ENCODE measurements around the gene SPINK4.

Gene SPINK4

DNA sequence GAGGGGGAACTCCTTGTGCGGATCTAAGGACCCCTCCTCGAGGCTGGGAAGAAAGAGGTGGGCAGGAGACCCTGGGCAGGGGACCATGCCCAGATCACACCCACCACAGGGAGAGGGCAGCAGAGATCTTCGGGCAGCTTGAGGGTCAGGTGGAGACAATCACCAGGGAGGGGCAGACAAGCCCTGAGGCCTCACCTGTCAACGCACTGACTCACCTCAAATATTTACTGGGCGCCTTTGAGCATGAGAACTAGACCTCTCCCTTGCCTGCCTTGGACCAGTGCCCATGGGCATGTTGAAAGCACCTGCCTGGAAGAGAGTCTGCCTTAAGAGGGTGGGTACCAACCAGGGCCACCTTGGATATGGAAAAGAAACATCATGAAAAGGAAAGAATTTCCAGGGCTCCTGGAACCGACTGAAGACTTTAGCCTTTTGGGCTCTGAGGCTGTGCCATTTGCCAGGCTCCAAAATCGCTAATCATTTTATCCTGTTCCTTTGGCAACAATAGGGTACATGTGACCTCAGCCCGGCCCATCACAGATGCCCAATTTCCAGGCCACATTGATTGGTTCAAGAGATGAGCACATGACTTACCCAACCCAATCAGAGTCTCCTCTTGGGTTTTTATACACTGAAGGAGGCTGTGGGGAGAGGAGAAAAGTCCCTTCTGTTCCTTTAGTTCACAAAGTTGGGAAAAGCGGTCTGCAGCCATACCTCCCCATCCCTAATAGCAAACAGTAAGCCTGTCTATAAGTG, 10.4 kb upstream of the SPINK4 start:
- DNase-seq = no peak

DNA sequence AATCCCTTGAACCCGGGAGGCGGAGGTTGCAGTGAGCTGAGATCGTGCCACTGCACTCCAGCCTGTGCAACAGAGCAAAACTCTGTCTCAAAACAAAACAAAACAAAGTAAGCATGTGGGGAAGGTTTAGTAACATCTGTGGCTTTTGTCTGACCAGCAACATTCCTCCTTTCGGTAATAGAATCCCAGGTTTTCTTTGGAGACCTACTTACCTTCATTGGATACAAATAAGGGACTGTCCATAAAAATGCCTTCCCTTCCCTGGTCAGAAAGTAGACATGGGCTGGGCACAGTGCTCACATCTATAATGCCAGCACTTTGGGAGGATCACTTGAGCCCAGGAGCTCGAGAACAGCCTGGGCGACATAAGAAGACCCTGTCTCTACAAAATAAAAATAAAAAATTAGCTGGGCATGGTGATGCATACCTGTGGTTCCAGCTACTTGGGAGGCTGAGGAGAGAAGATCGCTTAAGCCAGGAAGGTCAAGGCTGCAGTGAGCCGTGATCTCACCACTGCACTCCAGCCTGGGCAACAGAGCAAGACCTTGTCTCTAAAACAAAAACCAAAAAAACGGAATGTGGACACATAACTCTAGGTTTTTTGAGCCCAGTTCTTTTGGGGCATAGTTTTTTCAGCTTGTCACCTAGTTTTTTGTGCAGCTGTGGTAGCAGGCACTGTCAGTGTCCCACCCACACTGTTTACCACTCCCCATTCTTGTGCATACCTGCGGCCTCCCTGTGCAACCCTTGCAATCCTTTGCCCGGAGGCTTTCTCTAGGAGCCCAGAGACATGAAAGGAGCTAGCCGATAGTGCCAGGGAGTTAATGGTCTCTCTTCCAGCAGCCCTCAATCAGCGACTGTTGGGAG, 9.0 kb upstream of the SPINK4 start:
- DNase-seq = no peak

DNA sequence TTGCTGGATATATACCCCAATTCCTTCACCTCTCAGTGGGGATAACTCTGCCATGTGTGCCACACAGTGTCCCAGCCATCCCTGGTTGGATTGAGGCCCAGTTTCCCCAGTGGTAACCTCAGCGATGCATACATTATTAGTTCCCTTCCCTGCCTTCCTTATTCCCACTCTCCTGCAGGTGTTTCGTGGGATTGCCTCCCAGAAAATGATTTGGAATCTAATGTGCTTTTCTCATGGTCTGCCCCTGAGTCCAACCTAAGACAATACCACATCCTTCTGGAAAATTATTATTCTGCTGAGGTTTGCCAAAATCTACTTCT, 8.4 kb upstream of the SPINK4 start:
- DNase-seq = no peak

DNA sequence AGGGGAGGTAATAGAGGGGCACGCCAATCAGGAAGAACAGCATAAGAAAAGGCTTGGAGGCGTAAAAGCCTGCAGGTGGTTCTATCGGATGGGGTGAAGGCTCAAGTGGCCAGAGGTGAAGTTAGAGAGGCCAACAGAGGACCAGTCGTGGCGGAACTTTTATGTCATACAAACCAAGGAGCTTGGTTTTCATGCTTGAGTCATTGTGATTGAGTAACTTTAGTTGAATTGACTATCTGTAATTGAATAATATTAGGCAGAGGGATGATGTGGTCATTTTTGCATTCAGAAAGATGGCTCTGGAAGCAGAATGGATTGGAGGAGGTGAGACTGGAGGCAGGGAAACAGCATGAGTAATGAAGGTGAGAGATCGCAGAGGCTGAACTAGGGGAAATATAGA, 7.2 kb upstream of the SPINK4 start:
- DNase-seq = no peak

DNA sequence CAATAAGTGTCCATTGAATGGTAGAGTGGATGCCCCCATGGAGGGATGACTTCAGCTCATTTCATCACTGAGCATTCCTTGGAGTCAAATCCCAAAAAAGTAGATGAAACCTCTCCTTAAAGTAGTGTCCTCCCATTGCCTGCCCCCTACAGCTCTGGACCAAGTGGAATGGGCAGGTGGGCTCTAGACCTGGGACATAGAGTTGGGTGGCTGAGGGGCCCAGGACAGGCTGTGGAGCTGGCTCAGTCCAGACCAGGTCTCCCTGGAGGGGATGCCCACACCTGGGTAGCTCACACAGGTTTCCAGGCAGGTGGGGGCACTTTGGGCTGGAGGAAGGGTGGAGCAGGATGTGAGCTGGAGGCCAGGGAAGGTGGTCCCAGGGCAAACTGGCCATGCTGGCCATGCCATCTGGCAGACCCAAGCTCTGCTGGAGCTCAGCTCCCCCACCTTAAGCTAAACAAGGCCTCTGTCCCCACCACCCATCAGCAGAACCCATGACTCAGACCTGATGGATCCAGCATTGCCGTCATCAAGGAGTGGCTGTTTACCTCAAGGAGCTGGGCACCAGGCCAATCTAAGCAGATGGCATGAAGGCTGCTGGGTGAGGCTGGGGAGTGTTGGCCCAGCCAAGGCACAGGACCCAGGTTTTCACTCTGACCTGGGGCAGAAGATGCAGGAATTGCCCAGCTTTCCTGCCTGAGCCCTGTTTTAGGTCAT, 6.2 kb upstream of the SPINK4 start:
- no peak for DNase-seq

DNA sequence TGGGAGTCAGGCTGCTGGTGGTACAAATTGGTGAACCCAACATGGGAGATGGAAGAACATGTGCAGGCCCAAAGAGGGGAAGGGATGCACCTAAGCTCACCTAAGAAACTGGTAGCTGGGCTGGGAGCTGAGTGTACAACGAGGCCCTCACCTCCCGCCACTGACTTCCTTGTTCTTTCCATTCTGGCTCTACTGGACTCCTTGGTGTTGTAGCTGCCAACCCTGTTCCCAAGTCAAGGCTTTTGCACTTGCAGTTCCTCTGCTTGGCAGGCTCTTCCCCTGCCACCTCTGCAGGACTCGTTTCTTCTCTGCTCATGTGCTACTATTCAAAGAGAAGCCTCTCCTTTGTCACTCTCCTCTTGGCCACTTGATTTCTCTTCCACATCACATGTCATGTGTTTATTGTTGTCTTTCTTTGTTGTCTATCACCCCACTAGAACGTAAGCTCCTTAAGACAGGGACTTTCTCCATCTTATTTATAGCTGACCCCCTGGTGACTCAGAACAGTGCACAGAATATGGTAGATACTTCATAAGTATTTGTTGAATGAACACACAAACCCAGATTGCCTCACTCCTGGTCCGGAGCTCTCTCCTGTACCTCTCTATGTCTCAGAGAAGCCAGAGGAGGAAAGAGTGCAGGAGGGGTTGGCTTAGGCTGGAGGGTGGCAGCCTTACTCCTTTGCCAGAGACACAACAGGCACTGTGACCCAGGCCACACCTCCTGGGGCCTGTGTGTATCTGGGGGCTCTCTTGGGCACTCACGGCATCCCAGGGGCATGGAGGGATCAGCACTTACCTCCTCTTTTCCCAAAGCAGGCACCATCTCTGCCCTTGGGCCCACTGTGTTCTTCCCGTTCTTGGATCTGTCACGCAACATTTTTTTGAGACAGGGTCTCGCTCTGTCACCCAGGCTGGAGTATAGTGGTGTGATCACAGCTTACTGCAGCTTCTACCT, 5.2 kb upstream of the SPINK4 start:
- no peak for DNase-seq

DNA sequence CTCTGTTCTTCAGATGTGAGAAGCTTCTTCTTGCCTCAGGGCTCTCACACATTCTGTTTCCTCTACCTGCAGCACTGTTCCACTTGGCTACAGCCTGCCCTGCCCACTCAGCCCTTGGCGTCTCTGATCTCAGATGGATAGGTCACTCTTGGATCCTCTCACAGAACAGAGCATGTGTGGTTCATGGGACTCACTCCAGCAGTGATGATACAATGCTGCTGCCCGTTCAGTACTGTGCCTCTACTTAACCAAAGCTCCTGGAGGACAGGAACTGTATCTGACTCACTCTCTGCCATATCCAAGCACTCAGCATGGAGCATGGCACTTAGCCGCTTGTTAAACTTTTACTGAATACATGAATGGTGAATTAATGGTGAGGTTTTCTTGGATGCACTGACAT, 3.4 kb upstream of the SPINK4 start:
- DNase-seq = no peak

DNA sequence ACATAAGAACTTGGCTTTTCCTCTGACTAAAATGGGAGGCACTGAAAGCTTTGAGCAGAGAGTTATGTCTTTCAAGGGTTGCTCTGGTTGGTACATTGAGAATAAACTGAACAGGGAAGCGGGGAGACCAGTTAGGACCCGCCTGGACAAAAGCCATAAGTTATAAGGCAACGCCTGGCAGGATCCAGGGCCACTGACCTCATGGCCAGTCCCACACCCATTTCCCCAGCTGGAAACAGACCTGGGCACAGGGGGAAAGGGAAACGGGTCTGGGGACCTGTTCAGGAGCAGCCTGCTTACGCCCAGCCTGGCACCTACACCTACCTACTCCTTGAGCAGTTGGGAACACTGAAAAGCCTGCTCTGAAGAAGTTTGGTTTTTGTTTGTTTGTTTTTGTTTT, 1.3 kb downstream of the SPINK4 start:
- DNase-seq = no peak

DNA sequence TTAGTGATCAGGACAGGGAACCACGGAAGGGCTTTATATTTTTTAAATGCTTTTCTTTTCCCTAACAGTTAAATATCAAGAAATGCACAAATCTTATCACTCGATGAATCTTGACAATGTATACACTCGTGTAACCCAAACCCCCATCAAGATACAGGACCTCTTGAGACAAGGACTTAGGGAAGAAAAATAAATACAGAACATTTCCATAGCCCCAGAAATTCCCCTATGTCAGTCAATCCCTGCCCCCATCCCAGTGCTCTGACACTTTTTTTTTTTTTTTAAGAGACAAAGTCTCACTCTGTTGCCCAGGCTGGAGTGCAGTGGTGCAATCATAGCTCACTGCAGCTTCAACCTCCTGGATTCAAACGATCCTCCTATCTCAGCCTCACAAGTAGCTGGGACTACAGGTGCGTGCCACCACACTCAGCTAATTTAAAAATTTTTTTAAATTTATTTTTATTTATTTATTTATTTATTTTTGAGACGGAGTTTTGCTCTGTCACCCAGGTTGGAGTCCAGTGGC, 2.7 kb downstream of the SPINK4 start:
- no peak for DNase-seq

DNA sequence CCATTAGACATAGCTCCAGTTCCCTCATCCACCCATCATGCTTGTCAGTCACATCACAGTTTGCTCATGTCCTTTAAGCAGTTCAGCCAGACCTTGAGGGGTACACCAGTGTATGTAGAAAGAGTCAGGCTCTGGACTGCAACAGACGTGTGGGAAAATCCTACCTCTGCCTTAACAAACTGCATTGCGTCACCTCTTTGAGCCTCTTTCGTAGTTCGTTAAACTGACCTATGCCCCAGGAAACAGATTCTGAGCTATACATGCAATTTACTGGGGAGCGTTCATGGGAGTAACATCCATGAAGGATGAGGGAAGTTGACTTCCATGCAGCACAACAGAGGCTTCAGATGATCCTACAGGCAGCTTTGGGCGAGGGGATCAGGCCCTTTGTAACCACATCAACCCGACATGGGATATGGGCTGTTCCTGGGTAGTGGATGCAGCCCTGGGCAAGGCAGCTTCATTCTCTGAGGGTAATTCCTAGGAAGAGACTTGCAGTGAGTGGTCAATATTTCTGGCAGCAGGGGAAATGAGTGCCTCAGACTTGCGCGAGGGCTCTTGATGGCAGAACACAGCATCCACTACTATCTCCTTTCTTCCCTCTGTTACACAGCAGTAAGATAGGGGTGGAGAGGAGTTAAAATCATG, 4.3 kb downstream of the SPINK4 start:
- DNase-seq = no peak

DNA sequence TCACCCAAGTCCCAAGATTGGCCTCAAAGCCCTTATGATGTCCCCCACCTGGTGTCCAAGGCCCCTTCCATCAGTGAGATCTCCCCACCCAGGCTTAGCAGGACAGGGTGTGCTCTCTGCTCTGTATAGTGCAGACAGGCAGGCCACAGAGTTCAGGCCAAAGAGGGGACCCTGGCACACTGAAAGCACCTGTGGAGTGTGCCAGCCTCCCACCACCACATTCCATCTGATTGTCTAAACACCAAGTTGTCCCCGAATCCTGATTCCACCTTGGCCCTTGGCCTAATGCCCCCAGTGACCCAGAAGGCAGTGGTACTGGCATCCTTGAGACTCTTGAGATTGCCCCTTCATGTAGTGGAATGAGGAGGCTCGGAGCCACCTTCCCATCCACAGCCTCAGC, 5.4 kb downstream of the SPINK4 start:
- no peak for DNase-seq

DNA sequence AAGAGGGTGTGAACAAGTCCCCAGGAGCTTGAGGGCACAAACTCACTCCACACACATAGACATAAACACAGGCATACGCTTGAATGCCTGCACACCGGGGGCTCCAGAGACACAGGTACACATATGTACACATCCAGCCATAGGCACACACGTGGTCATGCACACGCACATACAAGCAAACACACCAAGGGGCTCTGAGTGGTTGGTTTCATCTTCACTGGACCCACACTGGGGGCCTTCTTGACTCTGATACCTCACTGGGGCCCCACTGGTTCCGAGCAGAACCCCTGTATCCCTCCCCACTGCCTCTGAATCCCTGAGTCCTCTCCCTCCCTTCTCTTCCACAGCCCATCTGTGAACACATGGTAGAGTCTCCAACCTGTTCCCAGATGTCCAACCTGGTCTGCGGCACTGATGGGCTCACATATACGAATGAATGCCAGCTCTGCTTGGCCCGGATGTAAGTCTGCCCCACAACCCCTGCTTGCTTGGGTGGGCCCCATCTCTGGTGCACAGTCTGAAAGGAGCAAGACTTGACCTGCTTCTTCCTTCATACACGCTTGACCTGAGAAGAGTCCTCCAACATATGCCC, 6.4 kb downstream of the SPINK4 start:
- no peak for DNase-seq

DNA sequence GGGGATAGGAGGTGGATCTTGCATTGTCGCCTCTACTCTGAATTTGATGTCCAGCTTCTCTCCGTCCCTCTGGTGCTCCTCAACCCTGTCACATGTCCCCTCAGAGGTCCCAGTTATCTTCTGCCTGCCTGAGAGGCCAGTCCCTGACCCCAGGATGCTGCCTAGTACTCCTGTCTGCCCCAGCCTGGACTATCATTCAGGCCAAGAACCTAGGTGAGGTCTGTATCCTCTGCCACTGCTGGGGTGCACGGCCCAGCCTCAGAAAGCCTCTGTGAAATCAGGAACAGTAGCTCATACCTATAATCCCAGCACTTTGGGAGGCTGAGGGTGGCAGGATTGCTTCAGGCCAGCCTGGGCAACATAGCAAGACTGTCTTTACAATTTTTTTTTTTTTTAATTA, 8.6 kb downstream of the SPINK4 start:
- DNase-seq = no peak

DNA sequence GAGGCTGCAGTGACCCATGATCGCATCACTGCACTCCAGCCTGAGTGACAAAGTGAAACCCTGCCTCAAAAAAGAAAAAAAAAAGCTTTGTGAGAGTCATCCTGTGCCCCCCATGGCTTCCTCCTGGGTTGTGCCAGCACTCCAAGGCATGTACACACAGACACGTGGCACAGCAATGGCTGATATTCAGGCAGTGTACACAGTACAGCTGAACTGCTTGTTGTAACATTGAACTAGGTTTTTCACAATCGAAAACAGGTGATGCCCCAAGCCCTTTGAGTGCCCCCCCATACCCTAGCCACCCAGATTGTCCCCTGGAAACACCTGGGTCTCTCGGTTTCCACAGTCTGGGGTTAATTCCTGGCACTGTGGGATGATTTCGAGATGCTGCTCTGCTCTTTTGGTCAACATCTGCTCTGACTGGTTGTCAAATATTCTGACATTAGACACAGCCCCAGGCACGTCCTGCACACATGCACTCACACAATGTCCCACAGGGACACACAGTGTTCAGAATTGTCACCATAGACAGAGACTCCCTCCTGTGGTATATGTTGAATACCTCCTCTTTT, 9.2 kb downstream of the SPINK4 start:
- DNase-seq = no peak

DNA sequence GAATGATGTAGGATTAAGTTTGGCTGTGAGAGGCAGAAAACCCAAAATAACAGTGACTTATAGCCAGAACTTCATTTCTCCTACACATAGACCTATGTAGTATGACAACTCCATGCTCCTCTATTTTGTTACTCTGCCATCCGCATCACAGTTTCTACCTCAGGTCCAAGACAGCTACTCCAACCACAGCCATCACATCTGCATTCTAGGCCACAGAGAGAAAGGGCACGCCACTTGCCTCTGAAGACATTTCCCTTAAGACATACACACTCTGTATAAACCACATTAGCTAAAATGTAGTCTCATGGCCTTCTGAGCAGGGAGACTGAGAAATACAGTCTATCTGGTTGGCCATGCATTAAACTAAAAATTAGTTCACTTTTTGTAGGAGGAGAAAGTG, 10.0 kb downstream of the SPINK4 start:
- DNase-seq = no peak

DNA sequence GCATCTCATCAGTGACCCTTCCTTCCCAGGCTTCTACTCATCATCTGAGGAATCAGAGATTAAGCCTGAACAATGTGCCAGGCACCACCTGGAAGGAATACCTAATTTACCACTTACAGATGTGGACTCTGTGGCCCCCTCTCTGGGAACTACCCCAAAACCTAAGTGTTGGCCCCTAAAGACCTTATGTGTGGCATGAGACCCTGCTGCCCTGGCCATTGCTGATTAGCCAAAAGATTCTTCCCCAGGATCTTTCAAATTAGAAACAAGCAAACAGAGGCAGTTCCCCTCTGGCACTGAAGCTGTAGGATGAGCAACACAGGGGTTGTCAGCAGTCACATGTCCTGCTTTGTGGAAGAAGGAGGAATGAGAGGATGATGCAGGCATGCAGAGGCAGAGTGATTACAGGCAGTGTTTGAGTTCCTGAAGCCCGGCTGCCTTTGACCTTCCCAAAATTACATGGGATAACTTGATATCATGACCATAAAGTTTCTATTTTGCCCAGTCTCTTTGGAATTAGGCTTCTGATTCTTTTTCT, 10.6 kb downstream of the SPINK4 start:
- no peak for DNase-seq

DNA sequence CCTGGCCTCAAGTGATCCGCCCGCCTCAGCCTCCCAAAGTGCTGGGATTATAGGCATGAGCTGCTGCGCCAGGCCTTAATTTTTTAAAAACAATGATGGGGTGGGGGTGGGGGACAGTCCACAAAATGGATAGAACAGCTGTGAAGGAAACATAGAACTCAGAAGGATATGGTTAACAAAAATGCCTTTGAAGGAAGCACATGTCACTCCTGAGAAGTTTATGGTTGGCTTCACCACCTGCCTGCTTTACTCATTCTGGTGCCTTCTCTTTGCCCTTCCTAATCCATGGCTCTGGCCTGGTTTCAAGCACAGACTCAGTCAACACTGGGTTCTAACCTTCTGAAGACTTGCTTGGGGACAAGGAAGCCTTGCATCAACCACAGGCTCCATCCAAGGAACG, 14.2 kb downstream of the SPINK4 start:
- no peak for DNase-seq

DNA sequence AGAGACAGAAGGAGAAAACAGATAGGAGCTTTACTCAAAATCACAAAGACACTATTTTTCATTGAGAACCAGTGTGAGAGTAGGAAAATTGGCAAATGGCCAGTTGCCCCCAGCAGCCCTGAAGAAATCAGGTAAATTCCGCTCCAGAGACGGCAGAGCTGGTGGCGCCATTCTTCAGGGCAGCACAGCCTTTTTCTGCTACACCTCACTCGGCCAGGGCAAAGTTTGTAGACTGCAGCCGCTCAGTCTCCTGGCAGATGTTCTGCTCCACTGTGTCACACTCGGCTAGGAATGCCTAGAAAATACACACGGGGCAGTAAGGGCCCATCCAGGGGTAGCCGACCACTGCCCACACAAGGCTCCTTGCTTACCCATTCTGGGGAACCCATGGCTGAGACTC, 15.0 kb downstream of the SPINK4 start:
- no peak for DNase-seq

DNA sequence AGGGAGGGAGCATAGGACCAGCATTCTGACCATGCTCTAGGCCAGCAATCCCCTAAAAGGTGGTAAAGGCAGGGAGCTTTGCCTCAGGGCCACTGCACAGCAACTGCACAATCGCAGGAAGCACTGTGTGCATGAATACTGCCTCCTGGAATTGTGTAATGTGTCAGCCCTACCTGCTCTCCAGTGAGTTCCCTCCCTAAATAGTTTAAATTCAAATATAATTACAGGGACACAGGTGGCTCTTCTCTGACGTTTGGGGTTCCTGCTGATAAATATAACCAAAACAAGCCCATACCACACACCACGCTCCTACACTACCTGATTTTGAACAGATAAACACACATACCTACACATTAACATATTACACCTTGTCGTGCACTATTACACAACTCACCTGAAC, 15.5 kb downstream of the SPINK4 start:
- no peak for DNase-seq

DNA sequence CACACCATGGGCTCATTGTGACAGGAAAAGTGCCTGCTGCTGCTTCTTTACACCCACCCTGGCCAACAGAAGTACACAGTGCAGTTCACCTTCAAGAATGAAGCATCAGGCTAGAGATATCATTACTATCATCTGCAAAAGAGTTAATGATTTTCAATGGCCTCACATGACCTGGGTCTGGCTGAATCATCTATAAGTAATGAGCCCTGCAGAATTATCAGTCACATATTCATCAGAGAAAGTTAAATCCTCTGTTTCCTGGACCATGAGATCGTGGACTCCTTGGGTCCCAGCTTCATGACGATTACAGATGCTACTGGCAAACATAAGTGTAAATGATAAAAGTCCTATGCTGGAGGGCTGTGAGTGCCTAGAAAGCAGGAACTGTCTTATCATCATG, 16.3 kb downstream of the SPINK4 start:
- DNase-seq = no peak

DNA sequence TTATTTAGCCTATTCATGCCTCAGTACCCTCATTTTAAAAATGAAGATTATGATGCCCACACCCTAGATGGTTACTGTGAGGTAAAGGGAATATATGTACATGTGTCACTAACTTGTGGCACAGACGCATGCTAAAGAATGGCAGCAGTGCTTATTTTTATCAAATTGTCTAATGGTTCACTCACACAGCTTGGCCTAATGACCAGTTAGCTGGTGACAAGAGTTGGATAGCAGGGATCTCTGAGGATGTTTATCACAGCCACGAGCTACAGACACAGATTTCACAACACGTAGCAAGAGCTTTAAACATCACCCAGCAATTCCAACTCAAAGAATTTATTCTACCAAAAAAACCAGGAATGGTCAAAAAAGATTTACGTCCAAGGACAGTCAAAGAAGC, 17.3 kb downstream of the SPINK4 start:
- no peak for DNase-seq
